ENCODE measurements around the gene BRSK2. TPM values are rescaled to one million over a fixed set of nuclear protein-coding genes. Genes with fewer than 3 reads are reported as not detected.

BRSK2 gene
- total RNA-seq, 1 donor from 2014 or later: 0.52 TPM

DNA sequence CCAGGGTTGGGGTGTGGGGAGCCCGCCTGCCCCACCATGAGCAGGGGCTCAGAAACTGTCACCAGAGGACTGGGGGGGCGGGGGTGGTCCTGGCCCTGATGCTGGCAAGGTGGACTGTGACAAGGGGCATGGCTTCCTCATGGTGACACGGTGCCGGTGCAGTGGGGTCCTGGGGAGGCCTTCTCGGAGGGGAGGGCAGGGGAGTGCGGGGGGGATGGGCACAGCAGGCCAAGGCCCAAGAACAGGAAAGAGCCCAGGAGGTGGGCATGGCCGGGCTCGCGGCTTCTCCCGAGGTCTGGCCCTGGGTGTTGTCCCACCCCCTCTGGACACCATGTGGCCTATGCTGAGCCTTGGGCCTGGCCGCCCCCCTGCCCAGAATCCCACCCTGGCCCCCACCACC lies 49.6 kb downstream of the BRSK2 start:
- Histone ChIP-seq H3K27me3 (ENCODE audit: low read depth) (peaks cover 51% of the 10 kb centered on the region), H3K36me3 (no peaks in the 10 kb centered on the region), H3K4me1 (peaks cover 31% of the 10 kb centered on the region), H3K27ac (replicated peaks) (no peak overlapping the region), H3K4me3 (no peak overlapping the region), H3K9me3 (replicated peaks) (no peaks in the 10 kb centered on the region)
- TF ChIP-seq, protein P1, sequence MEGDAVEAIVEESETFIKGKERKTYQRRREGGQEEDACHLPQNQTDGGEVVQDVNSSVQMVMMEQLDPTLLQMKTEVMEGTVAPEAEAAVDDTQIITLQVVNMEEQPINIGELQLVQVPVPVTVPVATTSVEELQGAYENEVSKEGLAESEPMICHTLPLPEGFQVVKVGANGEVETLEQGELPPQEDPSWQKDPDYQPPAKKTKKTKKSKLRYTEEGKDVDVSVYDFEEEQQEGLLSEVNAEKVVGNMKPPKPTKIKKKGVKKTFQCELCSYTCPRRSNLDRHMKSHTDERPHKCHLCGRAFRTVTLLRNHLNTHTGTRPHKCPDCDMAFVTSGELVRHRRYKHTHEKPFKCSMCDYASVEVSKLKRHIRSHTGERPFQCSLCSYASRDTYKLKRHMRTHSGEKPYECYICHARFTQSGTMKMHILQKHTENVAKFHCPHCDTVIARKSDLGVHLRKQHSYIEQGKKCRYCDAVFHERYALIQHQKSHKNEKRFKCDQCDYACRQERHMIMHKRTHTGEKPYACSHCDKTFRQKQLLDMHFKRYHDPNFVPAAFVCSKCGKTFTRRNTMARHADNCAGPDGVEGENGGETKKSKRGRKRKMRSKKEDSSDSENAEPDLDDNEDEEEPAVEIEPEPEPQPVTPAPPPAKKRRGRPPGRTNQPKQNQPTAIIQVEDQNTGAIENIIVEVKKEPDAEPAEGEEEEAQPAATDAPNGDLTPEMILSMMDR (IDR thresholded peaks at IDR 0.05; ENCODE audit: borderline replicate concordance): no peak
- intact Hi-C loops (cut with micrococcal nuclease): no loop called here
- DNase-seq: no peak

- intact Hi-C loops (cut with micrococcal nuclease): no loop called here
- Histone ChIP-seq H3K9me3 (replicated peaks) (no peaks in the 10 kb centered on the region), H3K27me3 (ENCODE audit: low read depth) (peaks cover 54% of the 10 kb centered on the region), H3K4me3 (no peak overlapping the region), H3K36me3 (no peaks in the 10 kb centered on the region), H3K27ac (replicated peaks) (no peak overlapping the region), H3K4me1 (peaks cover 31% of the 10 kb centered on the region)
- DNase-seq: no peak
- TF ChIP-seq, protein P1 (IDR thresholded peaks at IDR 0.05; ENCODE audit: borderline replicate concordance): no peak
These were observed 50.3 kb downstream of the BRSK2 start for GRCh38 chr11:1440066-1440465.

DNA sequence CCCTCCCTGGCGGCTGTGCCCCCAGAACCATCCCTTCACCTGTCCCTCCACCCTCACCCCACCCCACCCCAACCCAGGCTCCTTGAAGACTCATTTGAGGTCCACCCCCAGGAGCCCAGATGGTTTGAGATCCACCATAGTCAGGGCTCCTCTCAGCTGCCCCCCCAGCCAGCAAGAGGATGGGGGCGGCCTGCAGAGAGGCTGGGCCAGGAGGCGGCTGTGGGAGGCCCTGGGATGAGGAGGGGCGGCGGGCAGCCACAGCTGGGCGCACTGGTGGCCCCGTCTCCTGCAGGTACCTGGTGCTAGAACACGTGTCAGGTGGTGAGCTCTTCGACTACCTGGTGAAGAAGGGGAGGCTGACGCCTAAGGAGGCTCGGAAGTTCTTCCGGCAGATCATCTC lies 50.8 kb downstream of the BRSK2 start:
- no peaks in the 10 kb centered on the region for H3K36me3 ChIP-seq
- no peaks in the 10 kb centered on the region for H3K9me3 ChIP-seq (replicated peaks)
- no peak overlapping the region for H3K4me3 ChIP-seq
- intact Hi-C loops (cut with micrococcal nuclease): no loop called here
- no peak for DNase-seq
- H3K27me3 ChIP-seq (ENCODE audit: low read depth): peaks cover 57% of the 10 kb centered on the region
- no peak overlapping the region for H3K27ac ChIP-seq (replicated peaks)
- TF ChIP-seq, protein P1 (IDR thresholded peaks at IDR 0.05; ENCODE audit: borderline replicate concordance): no peak
- peaks cover 31% of the 10 kb centered on the region for H3K4me1 ChIP-seq

GRCh38 chr11:1442163-1442562 lies 52.4 kb downstream of the BRSK2 start:
- TF ChIP-seq, protein P1 (IDR thresholded peaks at IDR 0.05; ENCODE audit: borderline replicate concordance): no peak
- intact Hi-C loops (cut with micrococcal nuclease): no loop called here
- Histone ChIP-seq H3K9me3 (replicated peaks) (no peaks in the 10 kb centered on the region), H3K36me3 (no peaks in the 10 kb centered on the region), H3K27ac (replicated peaks) (no peak overlapping the region), H3K4me3 (no peak overlapping the region), H3K27me3 (ENCODE audit: low read depth) (peaks cover 41% of the 10 kb centered on the region), H3K4me1 (peaks cover 21% of the 10 kb centered on the region)
- DNase-seq: no peak

DNA sequence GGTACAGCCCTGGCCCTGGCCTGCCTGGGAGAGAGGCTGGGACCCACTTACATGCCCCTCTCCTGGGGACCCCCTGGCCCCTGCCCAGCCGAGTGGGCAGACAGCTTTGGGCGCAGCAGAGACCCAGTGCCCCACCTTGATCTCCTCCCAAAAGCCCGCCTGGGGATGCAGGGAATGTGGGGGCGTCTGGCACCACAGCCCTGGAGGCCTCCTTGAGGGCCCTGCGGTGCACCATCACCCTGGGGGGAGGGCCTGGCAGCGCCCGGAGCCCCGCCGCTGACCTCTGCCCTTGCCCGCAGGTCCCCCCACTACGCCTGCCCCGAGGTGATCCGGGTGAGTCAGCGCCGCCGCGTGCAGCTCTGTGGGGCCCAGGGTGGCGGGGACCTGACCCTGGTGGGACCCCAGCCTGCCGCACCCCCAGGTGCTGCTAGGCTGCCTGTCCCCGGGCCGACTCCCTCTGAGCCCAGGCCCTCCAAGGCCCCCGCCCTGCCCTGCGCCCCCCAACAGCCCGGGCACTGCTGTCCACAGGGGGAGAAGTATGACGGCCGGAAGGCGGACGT lies 53.2 kb downstream of the BRSK2 start:
- no peak overlapping the region for H3K27ac ChIP-seq (replicated peaks)
- no peak overlapping the region for H3K4me3 ChIP-seq
- DNase-seq: no peak
- TF ChIP-seq, protein P1 (IDR thresholded peaks at IDR 0.05; ENCODE audit: borderline replicate concordance): no peak
- peaks cover 14% of the 10 kb centered on the region for H3K4me1 ChIP-seq
- intact Hi-C loops (cut with micrococcal nuclease): no loop called here
- peaks cover 47% of the 10 kb centered on the region for H3K27me3 ChIP-seq (ENCODE audit: low read depth)
- no peaks in the 10 kb centered on the region for H3K9me3 ChIP-seq (replicated peaks)
- H3K36me3 ChIP-seq: no peaks in the 10 kb centered on the region
